Mesodermal cell (in vitro differentiated cells): ENCODE data around the gene NCOA3.
"Not testable (repeated sequence)": the region's sequence is repeated elsewhere in the genome, so short reads cannot be mapped to it uniquely, and the experiment has no call there.

Experiments used
- H3K27ac ChIP-seq: 2 replicates; pipeline ENCODE4 v1.7.0; 2013; ENCODE audit warnings: mild to moderate bottlenecking, low read depth, low read length, moderate library complexity; ENCODE audit not compliant: severe bottlenecking
- H3K36me3 ChIP-seq: 2 replicates; pipeline ENCODE4 v1.7.1; 2013; ENCODE audit warnings: mild to moderate bottlenecking, low read length, moderate library complexity; ENCODE audit not compliant: control insufficient read depth, insufficient read depth
- H3K4me1 ChIP-seq: one replicate; pipeline ENCODE4 v1.7.1; 2013; ENCODE audit warnings: mild to moderate bottlenecking, low read length; ENCODE audit not compliant: insufficient read depth, control insufficient read depth, poor library complexity, severe bottlenecking
- H3K4me3 ChIP-seq: 2 replicates; pipeline ENCODE4 v1.7.0; 2013; ENCODE audit warnings: low read length, control low read depth, mild to moderate bottlenecking; ENCODE audit not compliant: insufficient read depth, poor library complexity, severe bottlenecking; ENCODE audit errors: extremely low read depth
- H3K9me3 ChIP-seq: 2 replicates; pipeline ENCODE4 v1.7.1; 2013; ENCODE audit warnings: mild to moderate bottlenecking, low read length, moderate library complexity; ENCODE audit not compliant: control insufficient read depth
- WGBS, 2 experiments: methylation state at CpG; one replicate each; pipeline ENCODE4 v1.1.5; 2013; ENCODE audit warnings: missing lambda C conversion rate in 2 of 2; ENCODE audit not compliant: insufficient coverage in 2 of 2; 5-methylcytosine and 5-hydroxymethylcytosine counted together

The NCOA3 gene

DNA sequence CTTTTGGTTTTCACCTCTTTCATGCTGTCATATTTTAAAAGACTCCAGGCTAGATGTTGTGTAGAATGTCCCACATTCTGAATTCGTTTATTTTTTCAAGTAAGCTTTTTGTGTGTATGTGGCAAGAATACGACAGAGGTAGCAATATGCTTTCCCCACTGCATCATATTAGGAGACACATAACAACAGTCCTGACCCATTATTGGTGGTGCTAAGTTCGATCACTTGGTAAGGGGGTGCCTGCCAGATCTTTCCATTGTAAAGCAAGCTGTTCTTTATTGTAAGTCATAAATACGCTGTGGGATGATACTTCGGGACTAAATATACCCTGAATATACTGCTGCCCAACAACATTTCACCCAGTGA lies 588 bp upstream of the NCOA3 start:
- 40 to 60% methylated on average over 1 to 2 of the region's 5 CpGs for WGBS, 2 experiments
- no peaks in the 10 kb centered on the region for H3K9me3 ChIP-seq
- peak overlapping the region; percentile 99 for H3K4me3 ChIP-seq
- H3K36me3 ChIP-seq: no peaks in the 10 kb centered on the region
- peak overlapping the region; percentile 24 for H3K27ac ChIP-seq
- peaks cover 4% of the 10 kb centered on the region for H3K4me1 ChIP-seq

DNA sequence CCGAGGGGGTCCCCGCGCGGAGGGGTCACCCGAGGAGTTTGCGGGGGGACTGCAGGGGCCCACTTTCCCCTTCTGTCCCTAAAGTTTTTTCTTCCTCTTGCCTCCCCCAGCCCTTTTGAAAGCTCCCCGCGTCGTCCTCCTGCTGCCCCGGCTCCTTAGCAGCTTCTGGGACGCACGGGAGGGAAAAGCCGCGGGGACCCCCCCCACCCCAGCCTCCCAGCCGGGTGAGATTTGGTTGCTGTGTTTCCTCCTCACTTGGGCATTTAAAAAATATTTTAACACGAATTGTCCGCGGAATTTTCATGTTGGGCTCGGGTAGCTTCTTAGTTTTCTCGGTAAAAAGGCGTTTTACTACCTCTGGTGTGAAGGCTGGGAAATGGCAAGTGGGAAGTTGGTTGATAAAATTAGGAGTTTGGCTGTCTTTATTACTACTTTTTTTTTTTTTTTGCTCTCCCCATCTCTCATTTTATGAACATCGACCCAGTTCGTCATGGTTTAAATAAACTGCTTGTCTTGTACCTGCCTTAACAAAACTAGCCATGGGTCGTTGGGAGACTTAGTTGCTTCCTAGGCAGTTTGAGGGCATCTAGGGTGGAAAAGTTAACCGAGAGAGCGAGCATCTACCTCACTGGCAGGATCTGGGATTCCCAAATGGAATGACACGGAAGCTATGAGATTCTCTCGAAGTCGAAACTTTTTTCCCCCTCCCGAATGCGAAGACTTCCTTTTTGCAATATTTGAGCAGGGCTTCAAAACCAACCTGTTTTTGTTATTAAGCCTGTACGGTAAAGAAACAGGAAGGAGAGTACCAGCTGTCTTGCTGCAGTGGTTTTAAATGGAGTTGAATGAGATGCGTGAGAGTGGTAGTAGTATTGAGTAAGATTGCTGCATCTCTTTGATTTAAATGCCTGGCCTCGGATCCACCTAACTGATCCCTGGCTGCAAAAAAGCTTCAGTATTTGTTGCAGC lies 868 bp downstream of the NCOA3 start:
- Histone ChIP-seq H3K9me3 (no peaks in the 10 kb centered on the region), H3K4me1 (peaks cover 7% of the 10 kb centered on the region), H3K36me3 (no peaks in the 10 kb centered on the region), H3K4me3 (peak overlapping the region; percentile 99), H3K27ac (peak overlapping the region; percentile 80)
- 2% methylated on average over 18 to 21 of the region's 34 CpGs for WGBS, 2 experiments

DNA sequence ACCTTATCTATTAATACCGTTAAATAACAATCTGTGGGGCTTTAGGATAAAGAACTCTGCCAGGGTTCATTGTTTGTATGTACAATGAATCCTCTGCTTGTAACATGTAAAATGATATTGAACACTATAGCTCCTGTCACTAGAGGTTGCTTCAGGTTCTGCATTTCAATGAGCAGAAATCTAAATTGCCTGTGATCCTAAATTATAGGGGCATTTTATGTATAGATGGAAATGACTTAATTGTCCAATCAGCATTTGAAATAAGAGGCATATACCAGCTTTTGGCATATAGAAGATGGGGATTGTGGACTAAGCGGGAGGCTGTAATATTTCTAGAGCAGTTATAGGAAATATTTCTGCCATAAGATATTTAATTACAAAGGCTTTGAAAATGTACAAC lies 2.0 kb downstream of the NCOA3 start:
- Histone ChIP-seq H3K27ac (no peak overlapping the region), H3K4me3 (peak overlapping the region; percentile 99)
- WGBS, 2 experiments: no CpG with 5 or more reads among the region's 2 CpGs

DNA sequence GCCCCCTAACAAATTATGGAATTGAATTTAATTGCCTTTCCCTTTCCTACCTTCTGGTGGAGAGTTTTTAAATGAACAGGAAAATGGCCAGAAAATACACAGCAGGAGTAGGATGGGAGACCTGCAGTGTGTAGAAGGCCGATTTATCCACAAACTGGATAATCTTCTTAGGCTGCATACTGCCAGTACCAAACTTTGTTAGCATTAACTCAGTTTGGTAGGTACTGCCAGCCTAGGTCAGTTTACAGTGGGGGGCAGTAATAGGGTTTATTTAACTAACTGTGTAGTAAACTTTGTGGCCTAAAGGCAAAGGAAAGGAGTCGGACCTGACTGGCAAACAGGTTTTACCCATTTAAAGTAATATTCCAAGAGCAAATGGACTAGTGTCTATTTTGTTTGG lies 4.6 kb downstream of the NCOA3 start:
- no peaks in the 10 kb centered on the region for H3K9me3 ChIP-seq
- 88 to 100% methylated on average over 1 of the region's 2 CpGs for WGBS, 2 experiments
- peaks cover 4% of the 10 kb centered on the region for H3K36me3 ChIP-seq
- H3K4me1 ChIP-seq: peaks cover 11% of the 10 kb centered on the region
- no peak overlapping the region for H3K4me3 ChIP-seq
- no peak overlapping the region for H3K27ac ChIP-seq

More for the DNA sequence above, 2.0 kb downstream of the NCOA3 start:
- H3K9me3 ChIP-seq: no peaks in the 10 kb centered on the region
- peaks cover 11% of the 10 kb centered on the region for H3K4me1 ChIP-seq
- no peaks in the 10 kb centered on the region for H3K36me3 ChIP-seq

DNA sequence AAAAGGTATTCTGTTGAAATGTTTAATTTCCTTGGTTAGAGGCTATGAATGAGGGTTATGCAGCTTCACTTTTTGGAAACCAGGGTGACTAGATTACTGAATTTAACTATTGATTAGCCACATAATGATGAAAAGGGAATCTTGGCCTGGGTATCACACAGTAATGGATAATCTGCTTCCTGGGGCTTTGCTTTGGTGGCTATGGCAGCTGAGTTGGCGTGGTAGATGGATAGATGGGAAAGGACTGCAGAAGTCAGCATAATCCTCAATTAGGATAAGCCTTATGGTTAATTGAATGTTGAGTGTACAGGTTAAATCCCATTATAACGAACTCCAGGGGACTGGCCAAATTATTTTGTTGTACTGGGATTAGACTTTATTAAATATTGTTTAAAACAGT lies 5.2 kb downstream of the NCOA3 start:
- 100% methylated on average over 1 of the region's 2 CpGs; no CpG with 5 or more reads in 1 of the 2 experiments for WGBS, 2 experiments
- Histone ChIP-seq H3K4me3 (no peak overlapping the region), H3K36me3 (peaks cover 4% of the 10 kb centered on the region), H3K27ac (no peak overlapping the region), H3K9me3 (no peaks in the 10 kb centered on the region), H3K4me1 (peaks cover 11% of the 10 kb centered on the region)

DNA sequence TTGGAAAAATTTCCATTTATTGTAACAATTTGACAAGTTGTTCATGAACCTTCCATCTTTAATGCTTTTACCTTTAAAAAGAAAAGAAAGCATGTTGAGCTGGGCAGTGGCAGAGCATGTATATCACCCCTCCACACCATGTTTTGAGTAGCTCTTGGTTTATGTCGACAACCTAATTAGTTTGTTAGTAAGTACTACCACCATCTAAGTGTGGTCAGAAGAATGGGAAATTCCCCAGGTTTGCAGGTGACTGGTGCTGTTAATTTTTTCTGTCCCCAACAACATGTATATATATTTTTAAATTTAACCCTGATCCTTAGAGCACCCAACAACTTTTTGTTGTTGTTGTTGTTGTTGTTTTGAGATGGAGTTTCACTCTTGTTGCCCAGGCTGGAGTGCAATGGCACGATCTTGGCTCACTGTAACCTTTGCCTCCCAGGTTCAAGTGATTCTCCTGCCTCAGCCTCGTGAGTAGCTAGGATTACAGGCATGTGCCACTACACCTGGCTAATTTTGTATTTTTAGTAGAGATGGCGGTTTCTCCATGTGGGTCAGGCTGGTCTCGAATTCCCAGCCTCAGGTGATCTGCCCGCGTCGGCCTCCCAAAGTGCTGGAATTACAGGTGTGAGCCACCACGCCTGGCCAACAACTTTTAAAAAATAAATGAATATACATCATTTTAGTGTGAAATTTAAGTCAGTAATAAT lies 5.7 kb downstream of the NCOA3 start:
- 93% methylated on average over 2 of the region's 9 CpGs; no CpG with 5 or more reads in 1 of the 2 experiments for WGBS, 2 experiments
- H3K36me3 ChIP-seq, H3K9me3 ChIP-seq, H3K27ac ChIP-seq, H3K4me3 ChIP-seq: not testable (repeated sequence)
- peaks cover 11% of the 10 kb centered on the region for H3K4me1 ChIP-seq

DNA sequence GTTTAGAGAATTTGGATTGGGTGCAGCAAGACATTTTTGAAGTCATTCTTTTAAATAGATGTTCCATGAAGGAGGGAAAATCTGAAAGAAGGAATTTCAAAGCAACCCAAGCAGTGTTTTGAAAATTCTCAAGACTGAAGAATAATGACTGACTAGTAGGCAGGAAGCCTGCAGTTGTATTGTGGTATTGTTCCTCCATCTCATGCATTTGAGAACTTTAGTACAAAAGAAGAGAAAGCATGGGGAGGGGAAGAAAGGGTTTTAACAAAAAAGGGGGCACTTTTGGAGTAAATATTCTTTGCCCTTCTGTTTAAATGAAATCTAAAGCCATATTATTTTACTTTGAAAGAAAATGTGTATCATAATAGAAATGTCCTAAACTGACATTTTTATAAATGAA lies 6.6 kb downstream of the NCOA3 start:
- Histone ChIP-seq H3K4me1 (peaks cover 10% of the 10 kb centered on the region), H3K9me3 (no peaks in the 10 kb centered on the region), H3K4me3 (no peak overlapping the region), H3K36me3 (peaks cover 4% of the 10 kb centered on the region), H3K27ac (no peak overlapping the region)

DNA sequence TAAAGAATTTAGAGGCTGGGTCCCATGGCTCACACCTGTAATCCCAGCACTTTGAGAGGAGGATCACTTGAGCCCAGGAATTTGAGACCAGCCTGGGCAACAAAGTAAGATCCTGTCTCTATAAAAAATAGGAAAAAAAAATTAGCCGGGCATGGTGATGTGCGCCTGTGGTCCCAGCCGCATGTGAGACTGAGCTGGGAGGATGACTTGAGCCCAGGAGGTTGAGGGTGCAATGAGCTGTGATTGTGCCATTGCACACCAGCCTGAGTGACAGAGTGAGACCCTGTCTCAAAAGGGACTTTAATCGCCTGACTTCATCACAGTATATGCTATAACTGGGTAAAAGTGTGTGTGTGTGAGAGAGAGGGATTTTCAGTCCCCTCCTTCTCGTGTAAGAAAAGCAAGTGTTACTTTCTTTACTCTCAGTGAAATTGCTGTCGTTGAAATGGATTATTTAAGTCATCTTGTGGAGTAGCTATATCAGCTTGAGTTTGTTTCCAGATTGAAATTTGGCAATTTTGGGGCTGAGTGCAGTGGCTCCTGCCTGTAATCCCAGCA lies 7.5 kb downstream of the NCOA3 start:
- 90 to 92% methylated on average over 3 to 4 of the region's 6 CpGs for WGBS, 2 experiments
- Histone ChIP-seq H3K27ac (no peak overlapping the region), H3K4me1 (peaks cover 6% of the 10 kb centered on the region), H3K9me3 (no peaks in the 10 kb centered on the region), H3K4me3 (no peak overlapping the region), H3K36me3 (peaks cover 4% of the 10 kb centered on the region)

DNA sequence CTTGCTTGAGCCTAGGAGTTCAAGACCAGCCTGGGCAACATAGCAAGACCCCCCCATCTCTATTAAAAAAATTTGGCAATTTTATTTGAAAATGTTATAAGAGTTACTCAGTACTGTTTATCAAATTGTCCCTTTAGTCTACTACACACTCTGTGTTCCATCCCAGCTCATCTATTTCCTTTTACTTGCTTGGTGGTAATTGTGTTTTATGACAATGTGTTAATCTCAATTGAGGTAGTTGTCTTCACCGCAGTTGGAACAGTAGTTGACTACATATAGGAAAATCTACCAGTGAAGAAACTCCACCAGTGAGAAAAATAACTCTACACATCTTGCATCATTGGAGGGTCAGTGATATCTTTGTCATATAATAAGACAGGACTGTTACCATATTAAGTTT lies 8.0 kb downstream of the NCOA3 start:
- H3K36me3 ChIP-seq: peaks cover 4% of the 10 kb centered on the region
- H3K9me3 ChIP-seq: no peaks in the 10 kb centered on the region
- H3K27ac ChIP-seq: no peak overlapping the region
- H3K4me3 ChIP-seq: no peak overlapping the region
- WGBS, 2 experiments: no CpG with 5 or more reads among the region's 1 CpG
- peaks cover 6% of the 10 kb centered on the region for H3K4me1 ChIP-seq

DNA sequence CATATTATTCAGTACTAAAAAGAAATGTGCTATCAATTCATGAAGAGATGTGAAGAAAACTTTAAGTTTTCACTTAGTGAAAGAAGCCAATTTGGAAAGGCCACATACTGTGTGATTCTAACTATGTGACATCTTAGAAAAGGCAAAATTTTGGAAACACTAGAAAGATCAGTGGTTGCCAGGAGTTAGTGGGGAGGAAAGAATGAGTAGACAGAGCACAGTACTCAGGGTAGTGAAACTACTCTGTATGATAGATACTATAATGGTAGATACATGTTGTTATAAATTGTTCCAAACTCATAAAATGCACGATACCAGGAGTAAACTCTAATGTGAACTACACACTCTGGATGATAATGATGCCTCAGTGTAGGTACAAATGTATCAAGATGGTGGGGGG lies 14.2 kb downstream of the NCOA3 start:
- H3K4me3 ChIP-seq: no peak overlapping the region
- peaks cover 14% of the 10 kb centered on the region for H3K9me3 ChIP-seq
- no CpG with 5 or more reads among the region's 1 CpG for WGBS, 2 experiments
- peaks cover 7% of the 10 kb centered on the region for H3K4me1 ChIP-seq
- no peak overlapping the region for H3K27ac ChIP-seq
- H3K36me3 ChIP-seq: peaks cover 27% of the 10 kb centered on the region
